ENCODE results near the gene ZBTB4. TPM values are rescaled to one million over a fixed set of nuclear protein-coding genes. Genes with fewer than 3 reads are reported as not detected.

ZBTB4 gene
- total RNA-seq, 3 donors from 2014 or later: 16.6 to 93.9 (median 18.5) TPM

DNA sequence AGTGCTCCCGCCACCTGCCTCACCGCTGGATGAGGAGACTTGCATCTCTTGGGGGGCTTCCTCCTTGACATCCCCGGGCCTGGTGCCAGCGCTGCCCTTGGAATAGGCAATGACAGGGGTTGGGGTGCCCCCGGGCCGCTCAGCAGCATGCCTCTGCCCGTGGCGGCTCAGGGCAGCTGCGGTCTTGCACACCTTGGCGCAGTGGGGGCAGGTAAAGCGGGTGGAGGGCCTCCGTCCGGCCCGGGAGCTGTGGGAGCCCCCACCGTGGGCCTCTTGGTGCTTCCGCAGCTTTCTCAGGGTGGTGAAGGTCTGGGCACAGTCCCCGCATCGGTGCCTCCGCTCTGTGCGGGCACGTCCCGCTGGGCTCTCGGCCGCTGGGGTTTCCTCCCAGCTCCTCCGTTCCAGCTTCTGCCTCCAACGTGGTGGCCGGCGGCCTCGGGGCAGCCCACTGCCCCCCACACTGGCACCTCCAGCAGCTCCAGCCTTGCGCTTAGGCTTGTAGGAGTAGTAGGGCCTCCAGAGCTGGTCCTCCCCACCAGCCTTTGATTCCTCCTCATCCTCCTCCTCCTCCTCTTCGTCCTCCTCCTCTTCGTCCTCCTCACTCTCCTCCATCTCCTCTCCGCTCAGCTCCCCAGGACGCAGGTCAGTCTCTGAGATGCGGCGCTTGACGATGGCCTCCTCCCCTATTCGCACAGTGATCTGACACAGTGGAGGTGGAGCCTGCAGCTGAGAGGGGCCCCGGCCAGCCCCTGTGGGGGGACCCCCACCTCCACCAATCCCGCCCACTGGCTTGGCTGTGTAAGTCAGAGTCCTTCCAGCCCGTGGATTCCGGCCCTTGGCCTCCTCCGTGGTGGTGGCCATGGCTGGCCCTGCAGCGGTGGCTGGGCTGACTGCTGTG, 16.7 kb downstream of the ZBTB4 start:
- Histone ChIP-seq H3K4me3 (no peak overlapping the region), H3K4me1 (ENCODE audit: low read depth) (peaks cover 6% of the 10 kb centered on the region), H3K9me3 (no peaks in the 10 kb centered on the region), H3K36me3 (ENCODE audit: low read depth) (no peaks in the 10 kb centered on the region)
- TF ChIP-seq, protein P1, sequence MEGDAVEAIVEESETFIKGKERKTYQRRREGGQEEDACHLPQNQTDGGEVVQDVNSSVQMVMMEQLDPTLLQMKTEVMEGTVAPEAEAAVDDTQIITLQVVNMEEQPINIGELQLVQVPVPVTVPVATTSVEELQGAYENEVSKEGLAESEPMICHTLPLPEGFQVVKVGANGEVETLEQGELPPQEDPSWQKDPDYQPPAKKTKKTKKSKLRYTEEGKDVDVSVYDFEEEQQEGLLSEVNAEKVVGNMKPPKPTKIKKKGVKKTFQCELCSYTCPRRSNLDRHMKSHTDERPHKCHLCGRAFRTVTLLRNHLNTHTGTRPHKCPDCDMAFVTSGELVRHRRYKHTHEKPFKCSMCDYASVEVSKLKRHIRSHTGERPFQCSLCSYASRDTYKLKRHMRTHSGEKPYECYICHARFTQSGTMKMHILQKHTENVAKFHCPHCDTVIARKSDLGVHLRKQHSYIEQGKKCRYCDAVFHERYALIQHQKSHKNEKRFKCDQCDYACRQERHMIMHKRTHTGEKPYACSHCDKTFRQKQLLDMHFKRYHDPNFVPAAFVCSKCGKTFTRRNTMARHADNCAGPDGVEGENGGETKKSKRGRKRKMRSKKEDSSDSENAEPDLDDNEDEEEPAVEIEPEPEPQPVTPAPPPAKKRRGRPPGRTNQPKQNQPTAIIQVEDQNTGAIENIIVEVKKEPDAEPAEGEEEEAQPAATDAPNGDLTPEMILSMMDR (IDR thresholded peaks at IDR 0.05): no peak
- DNase-seq: peak in 1 of 3 donors; percentile 50
- intact Hi-C loops (cut with DNase I, micrococcal nuclease): no loop called here
- no peak for ATAC-seq

DNA sequence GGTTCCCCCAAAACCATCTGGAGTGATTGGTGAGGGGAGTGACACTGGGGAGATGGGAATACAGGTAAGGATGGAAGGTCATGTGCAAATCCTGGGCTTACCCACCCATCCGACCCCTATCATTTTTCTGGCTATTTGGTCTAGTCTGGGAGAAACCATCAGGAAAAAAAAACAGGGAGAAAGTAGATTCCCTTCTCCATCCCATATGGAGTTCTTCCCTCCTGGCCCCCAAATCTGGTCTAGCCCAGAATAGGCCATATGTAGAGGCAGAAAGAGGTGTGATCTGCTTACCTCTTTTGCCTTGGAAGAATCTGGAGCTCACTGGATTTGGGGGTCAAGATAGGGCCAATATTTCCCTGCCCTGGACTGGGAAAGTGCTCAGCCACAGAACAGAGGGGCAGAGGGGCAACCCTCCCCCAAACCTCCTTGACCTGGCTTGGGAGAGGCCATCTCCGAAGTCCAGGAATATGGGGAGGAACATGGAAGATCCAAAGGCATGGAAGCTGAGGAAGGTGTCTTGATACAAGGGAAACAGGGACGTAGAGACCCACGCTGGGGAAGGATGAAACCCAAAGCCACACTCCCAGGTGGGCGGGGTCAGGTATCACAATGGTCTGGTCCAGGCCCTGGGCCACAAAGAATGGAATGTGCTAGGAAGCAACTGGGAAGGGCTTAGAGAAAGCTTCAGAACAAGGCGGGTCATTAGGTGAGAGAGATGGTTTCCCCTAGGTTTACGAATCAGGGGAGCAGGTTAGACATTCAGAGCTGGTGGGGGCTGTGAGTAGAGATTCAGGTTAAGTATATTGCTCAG, 18.4 kb downstream of the ZBTB4 start:
- ATAC-seq (no peak), DNase-seq (no peak)
- no peaks in the 10 kb centered on the region for H3K36me3 ChIP-seq (ENCODE audit: low read depth)
- H3K4me3 ChIP-seq: no peak overlapping the region
- H3K4me1 ChIP-seq (ENCODE audit: low read depth): no peaks in the 10 kb centered on the region
- intact Hi-C loops (cut with DNase I, micrococcal nuclease): no loop called here
- H3K9me3 ChIP-seq: no peaks in the 10 kb centered on the region
- TF ChIP-seq, protein P1 (IDR thresholded peaks at IDR 0.05): no peak

DNA sequence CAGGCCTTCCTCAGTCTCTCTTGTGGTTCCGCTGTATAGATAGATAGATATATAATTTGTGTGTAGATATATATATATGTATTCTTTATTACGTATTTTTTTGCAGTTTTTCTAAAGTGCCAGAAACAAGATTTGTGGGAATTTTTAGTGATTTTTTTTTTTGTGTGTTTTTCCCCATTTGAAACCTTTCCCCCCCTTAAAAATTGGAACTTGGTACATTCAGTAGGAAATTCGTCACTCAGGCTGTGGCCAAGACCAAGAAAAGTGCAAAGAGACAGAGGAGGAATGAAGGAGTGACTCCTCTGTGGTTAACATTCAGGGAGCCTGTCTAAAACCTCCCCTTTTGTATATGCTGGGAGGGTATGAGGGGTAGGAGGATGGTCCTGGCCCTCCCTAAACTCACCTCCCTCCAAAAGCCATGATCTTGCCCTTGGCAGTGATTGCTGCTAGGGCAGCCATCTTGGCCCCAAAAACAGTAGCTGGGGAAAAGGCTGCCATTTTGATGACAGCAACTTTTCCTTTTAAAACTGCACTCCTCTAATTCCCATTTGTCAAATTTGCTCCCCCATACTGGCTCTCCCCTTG, 19.4 kb downstream of the ZBTB4 start:
- Histone ChIP-seq H3K4me3 (no peak overlapping the region), H3K4me1 (ENCODE audit: low read depth) (no peaks in the 10 kb centered on the region), H3K36me3 (ENCODE audit: low read depth) (no peaks in the 10 kb centered on the region), H3K9me3 (no peaks in the 10 kb centered on the region)
- ATAC-seq (no peak), DNase-seq (no peak)
- intact Hi-C loops (cut with DNase I, micrococcal nuclease): no loop called here
- TF ChIP-seq, protein P1 (IDR thresholded peaks at IDR 0.05): no peak

DNA sequence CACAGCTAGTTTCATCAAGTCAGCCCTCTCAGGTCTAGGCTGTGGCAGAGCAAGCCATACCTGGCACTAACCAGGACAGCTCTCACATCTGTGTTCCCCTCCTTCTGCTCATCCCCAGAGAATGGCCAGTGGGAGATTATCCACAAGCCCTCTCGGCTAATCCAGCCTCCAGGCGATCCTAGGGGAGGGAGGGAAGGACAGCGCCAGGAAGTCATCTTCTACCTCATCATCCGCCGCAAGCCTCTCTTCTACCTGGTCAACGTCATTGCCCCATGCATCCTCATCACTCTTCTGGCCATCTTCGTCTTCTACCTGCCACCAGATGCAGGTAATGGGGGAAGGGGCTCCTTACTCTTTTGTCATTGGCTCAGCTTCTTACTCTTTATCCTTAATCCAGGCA, 31.0 kb downstream of the ZBTB4 start:
- TF ChIP-seq, protein P1 (IDR thresholded peaks at IDR 0.05): no peak
- no peak overlapping the region for H3K4me3 ChIP-seq
- peaks cover 5% of the 10 kb centered on the region for H3K4me1 ChIP-seq (ENCODE audit: low read depth)
- DNase-seq: no peak
- H3K9me3 ChIP-seq: no peaks in the 10 kb centered on the region
- intact Hi-C loops (cut with DNase I, micrococcal nuclease): no loop called here
- no peak for ATAC-seq
- H3K36me3 ChIP-seq (ENCODE audit: low read depth): no peaks in the 10 kb centered on the region

DNA sequence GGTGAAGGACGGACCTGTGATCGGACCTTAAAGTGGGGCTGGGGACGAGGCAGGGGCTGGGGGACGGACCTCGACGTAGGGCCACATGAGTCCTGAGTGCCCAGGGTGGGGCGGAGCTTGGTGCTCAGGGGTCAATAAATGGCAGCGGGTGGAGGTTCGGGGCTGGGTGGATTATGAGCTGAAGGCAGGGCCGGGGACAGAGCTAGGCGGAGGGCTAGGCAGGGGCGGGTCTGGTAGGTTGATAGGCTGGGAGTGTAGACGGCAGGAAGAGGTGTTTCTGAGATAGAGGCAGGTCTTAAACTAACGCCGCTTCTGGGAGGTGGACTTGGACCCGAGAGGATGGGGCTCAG, 33.8 kb downstream of the ZBTB4 start:
- Histone ChIP-seq H3K9me3 (no peaks in the 10 kb centered on the region), H3K4me3 (no peak overlapping the region), H3K36me3 (ENCODE audit: low read depth) (no peaks in the 10 kb centered on the region), H3K4me1 (ENCODE audit: low read depth) (peaks cover 7% of the 10 kb centered on the region)
- TF ChIP-seq, protein P1 (IDR thresholded peaks at IDR 0.05): no peak
- intact Hi-C loops (cut with DNase I, micrococcal nuclease): no loop called here
- DNase-seq: peak; percentile 85 to 88 (median 88)
- peak; percentile 93 for ATAC-seq
